GM19193 (cell line): ENCODE results near the gene FNBP1L.

ENCODE experiments used
- POLR2A ChIP-seq: IDR thresholded peaks from 4 replicates; pipeline ENCODE4 v1.6.1; 2011; ENCODE audit not compliant: insufficient read depth, insufficient read length; ENCODE audit errors: extremely low read depth

Gene FNBP1L

DNA sequence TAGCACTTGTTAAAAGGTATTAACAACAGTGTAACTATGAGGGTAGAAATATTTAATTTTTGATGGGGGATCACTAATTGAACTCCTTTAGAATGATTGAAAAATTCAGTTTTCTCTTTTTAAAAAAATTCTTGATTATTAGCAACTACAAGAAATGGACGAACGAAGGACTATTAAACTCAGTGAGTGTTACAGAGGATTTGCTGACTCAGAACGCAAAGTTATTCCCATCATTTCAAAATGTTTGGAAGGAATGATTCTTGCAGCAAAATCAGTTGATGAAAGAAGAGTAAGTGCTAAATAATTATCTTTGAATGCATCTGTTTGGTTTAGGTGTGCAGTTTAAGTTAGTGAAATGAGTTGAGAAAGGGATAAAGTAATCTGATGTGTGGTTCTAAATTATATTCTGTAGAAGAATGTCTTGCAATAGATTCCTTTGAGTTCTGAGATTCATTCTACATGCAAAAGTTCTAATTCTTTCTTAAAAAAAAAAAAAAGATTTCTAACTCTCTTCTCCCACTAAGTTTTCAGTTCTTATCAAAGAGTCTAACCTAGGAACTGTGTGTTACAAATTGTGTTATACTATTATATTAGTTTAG is 85.0 kb downstream of the FNBP1L start:
- TF ChIP-seq POLR2A = no peak

DNA sequence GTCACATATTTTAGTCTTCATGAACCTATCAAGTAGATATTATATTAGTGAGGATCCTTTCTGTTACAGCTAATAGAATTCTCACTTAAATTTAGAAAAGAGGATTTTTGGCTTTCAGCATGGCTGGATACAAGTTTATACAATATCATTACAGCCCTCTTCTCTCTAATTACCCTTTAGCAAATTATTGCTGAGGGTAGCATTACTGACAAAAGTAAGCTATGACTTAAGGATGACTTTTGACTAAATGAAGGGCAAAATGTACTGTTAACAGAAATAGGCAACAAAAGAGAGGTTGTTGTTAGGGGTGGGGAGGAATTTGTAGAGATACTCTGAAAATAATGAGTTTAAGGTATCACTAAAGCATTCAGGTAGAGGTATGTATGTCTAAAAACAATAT is 85.8 kb downstream of the FNBP1L start:
- no peak for TF ChIP-seq POLR2A

- no peak for TF ChIP-seq POLR2A
These were observed 89.5 kb downstream of the FNBP1L start for GRCh38 chr1:93537396-93537795.

- TF ChIP-seq POLR2A = no peak
These were observed 90.0 kb downstream of the FNBP1L start for GRCh38 chr1:93537924-93538323.

DNA sequence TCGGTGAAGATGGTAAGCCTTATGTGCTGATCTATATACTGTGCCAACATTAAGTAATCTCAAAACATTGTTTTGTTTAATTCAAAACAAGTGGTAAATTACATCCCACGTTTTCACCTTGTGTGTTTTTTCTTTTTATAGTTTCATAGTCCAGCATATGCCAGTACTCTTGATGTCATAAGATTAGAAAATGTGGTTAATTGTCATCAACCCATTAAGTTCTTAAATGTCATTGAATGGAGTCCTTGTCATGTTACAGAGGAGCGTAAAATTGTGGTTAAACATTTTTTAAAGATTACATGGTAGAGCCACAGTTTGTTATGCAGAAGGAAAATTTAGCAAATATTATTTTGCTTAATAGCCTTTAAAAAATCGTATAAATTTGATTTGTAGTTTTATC is 93.1 kb downstream of the FNBP1L start:
- no peak for TF ChIP-seq POLR2A

GRCh38 chr1:93542398-93542797 is 94.5 kb downstream of the FNBP1L start:
- no peak for TF ChIP-seq POLR2A

DNA sequence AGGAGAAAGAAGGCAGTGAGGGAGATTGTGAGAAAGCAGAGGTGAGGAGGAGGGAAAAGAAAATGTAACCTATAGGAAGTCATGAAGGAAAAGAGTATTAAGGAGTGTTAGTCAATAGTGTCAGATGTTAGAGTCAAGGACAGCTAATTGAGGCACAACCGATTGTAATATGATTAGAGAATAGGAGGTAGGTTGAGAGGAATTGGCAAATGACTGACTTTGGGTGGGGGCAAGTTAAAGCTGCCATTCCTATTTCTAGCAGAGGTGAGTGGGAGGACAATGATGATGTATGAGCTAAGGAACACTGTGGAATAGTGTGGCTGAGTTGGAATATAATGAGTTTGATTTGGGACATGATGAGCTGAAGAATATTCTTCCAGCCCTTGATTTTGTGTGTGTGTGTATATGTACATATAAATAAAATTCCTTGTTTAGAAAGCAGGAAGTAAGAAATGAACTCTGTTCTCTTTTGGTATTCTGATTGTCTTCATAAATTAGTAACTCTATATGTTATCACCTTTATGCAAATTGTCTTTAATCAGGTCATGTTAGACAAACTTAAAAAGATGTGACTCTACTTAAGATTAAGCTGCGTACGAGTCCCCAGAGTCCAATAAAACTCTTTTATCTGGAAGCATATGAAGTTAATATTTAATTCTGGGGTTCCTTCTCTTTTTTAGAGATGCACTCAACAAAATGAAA is 98.4 kb downstream of the FNBP1L start:
- no peak for TF ChIP-seq POLR2A

- TF ChIP-seq POLR2A = no peak
These were observed 101.2 kb downstream of the FNBP1L start for GRCh38 chr1:93549131-93549530.

- TF ChIP-seq POLR2A = no peak
These were observed 101.9 kb downstream of the FNBP1L start for GRCh38 chr1:93549811-93550210.

GRCh38 chr1:93552741-93553455 is 105.0 kb downstream of the FNBP1L start:
- TF ChIP-seq POLR2A = no peak

- no peak for TF ChIP-seq POLR2A
These were observed 107.3 kb downstream of the FNBP1L start for GRCh38 chr1:93554883-93555872.

DNA sequence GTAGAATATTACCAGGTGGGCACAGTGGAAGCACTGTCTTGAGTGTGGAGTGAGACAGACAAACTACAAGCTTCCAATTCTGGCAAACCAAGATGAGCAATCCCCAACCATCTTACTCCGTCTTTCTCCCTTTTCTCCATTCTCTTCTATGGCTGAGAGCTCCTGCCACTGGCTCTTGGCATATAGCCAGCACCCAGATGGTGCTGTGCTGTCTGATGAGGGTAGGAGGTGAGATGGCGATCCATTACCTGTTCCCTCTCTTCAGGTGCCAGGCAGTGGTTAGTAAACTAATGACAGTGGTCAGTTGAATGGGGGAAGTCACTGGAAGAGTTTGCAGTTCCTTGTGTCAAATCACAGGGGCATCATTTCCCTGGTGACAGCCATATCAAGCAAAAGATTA is 108.4 kb downstream of the FNBP1L start:
- no peak for TF ChIP-seq POLR2A

- no peak for TF ChIP-seq POLR2A
These were observed 111.1 kb downstream of the FNBP1L start for GRCh38 chr1:93559045-93559444.

GRCh38 chr1:93559695-93560094 is 111.8 kb downstream of the FNBP1L start:
- TF ChIP-seq POLR2A = no peak

GRCh38 chr1:93565496-93566206 is 117.7 kb downstream of the FNBP1L start:
- no peak for TF ChIP-seq POLR2A

DNA sequence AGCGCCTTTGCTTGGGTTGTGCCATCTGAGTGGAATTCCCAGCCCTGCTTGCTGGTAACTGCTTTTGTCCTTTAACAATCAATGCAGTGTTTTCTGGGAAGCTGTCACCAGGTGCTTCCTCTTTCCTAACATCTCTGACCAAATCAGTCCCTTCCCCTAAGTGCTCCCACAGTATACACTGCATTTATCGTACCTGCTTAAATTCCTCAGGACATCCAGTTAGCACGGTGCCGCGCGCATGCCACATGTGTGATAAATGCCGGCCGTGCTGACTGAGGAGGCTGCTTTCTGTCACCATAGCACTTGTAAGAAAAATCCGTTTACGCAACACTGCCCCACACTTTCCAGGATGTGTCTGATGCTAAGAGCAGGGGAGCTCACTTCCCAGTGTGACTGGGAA is 118.3 kb downstream of the FNBP1L start:
- TF ChIP-seq POLR2A = no peak
